OCI-LY3 (cell line): ENCODE results near the gene FBXO34.

Source experiments
- H2AFZ ChIP-seq: fragments of 200-600, 300-600 bp; shearing (Covaris generic); 2 replicates; pipeline ENCODE4 v1.6.0; 2014; ENCODE audit warnings: antibody characterized with exemption, low read depth, low read length
- H3K27ac ChIP-seq: fragments of 200-600, 300-600 bp; sonication (generic); 2 replicates; pipeline ENCODE4 v1.5.1; 2014; ENCODE audit warnings: mild to moderate bottlenecking, low read length, moderate library complexity, mixed read lengths
- H3K27me3 ChIP-seq: fragments of 200-600, 300-600 bp; sonication (generic); 2 replicates; pipeline ENCODE4 v1.6.1; 2014; ENCODE audit warnings: low read depth, low read length, mixed read lengths
- H3K36me3 ChIP-seq: fragments of 200-600, 300-600 bp; sonication (generic); replicated peaks from 2 replicates; pipeline ENCODE3; 2014; ENCODE audit warnings: low read depth, low read length, mixed read lengths
- H3K4me1 ChIP-seq: fragments of 300-600, 200-600 bp; sonication (generic); 2 replicates; pipeline ENCODE4 v1.6.1; 2014; ENCODE audit warnings: low read length, mixed read lengths
- H3K4me2 ChIP-seq: fragments of 200-600, 300-600 bp; sonication (generic); 2 replicates; pipeline ENCODE4 v1.6.1; 2014; ENCODE audit warnings: low read length, mixed read lengths
- H3K4me3 ChIP-seq: fragments of 300-600, 200-600 bp; sonication (generic); 2 replicates; pipeline ENCODE4 v1.5.1; 2014; ENCODE audit warnings: antibody characterized with exemption, mild to moderate bottlenecking, low read length, moderate library complexity
- H3K79me2 ChIP-seq: fragments of 300-600, 200-600 bp; shearing (Covaris generic); 2 replicates; pipeline ENCODE4 v1.6.1; 2014; ENCODE audit warnings: mild to moderate bottlenecking, low read length, mixed read lengths
- H3K9ac ChIP-seq: fragments of 300-600, 200-600 bp; shearing (Covaris generic); 2 replicates; pipeline ENCODE4 v1.6.0; 2014; ENCODE audit warnings: mild to moderate bottlenecking, low read length, moderate library complexity
- H3K9me3 ChIP-seq: fragments of 200-600, 300-600 bp; shearing (Covaris generic); 2 replicates; pipeline ENCODE4 v1.6.1; 2014; ENCODE audit warnings: low read length, mixed read lengths; ENCODE audit not compliant: insufficient read depth
- H4K20me1 ChIP-seq: fragments of 200-600, 300-600 bp; sonication (generic); 2 replicates; pipeline ENCODE4 v1.6.1; 2016; ENCODE audit warnings: low read length, mixed read lengths; ENCODE audit not compliant: insufficient read depth
- CTCF ChIP-seq: fragments of 200-600, 300-600 bp; sonication (generic); IDR thresholded peaks from 2 replicates; pipeline ENCODE4 v1.5.1; 2014; ENCODE audit warnings: antibody characterized with exemption, low read length, low read depth
- EZH2phosphoT487 ChIP-seq: fragments of 200-600 bp; shearing (Covaris generic); IDR thresholded peaks from 2 replicates; pipeline ENCODE4 v1.6.1; 2018; ENCODE audit warnings: antibody characterized with exemption, mixed run types, low read depth

FBXO34 gene

GRCh38 chr14:55356913-55357312, 85.7 kb downstream of the FBXO34 start:
- peaks cover 4% of the 10 kb centered on the region; the same call in 1 of the 2 replicates for H3K4me1 ChIP-seq
- H3K4me2 ChIP-seq, result no peak overlapping the region
- no peaks in the 10 kb centered on the region for H3K9me3 ChIP-seq
- TF ChIP-seq EZH2phosphoT487 (no peak), CTCF (no peak)
- no peaks in the 10 kb centered on the region for H3K79me2 ChIP-seq
- H3K36me3 ChIP-seq, result peaks cover 15% of the 10 kb centered on the region
- no peaks in the 10 kb centered on the region for H3K27me3 ChIP-seq
- H3K27ac ChIP-seq, result no peak overlapping the region
- H4K20me1 ChIP-seq, result no peaks in the 10 kb centered on the region; the same call in 1 of the 2 replicates
- H3K4me3 ChIP-seq, result no peak overlapping the region
- H2AFZ ChIP-seq, result no peak overlapping the region
- H3K9ac ChIP-seq, result no peak overlapping the region

GRCh38 chr14:55359307-55359706, 88.1 kb downstream of the FBXO34 start:
- no peak overlapping the region for H3K9ac ChIP-seq
- TF ChIP-seq CTCF (no peak), EZH2phosphoT487 (no peak)
- H3K27ac ChIP-seq, result no peak overlapping the region

GRCh38 chr14:55361190-55361589, 90.0 kb downstream of the FBXO34 start:
- no peaks in the 10 kb centered on the region; the same call in 1 of the 2 replicates for H4K20me1 ChIP-seq
- no peak overlapping the region for H3K27ac ChIP-seq
- no peaks in the 10 kb centered on the region for H3K36me3 ChIP-seq
- no peaks in the 10 kb centered on the region for H3K27me3 ChIP-seq
- H3K4me2 ChIP-seq, result no peak overlapping the region
- no peak overlapping the region for H2AFZ ChIP-seq
- no peak overlapping the region for H3K9ac ChIP-seq
- H3K4me3 ChIP-seq, result no peak overlapping the region
- no peaks in the 10 kb centered on the region for H3K9me3 ChIP-seq
- H3K4me1 ChIP-seq, result no peaks in the 10 kb centered on the region
- no peaks in the 10 kb centered on the region for H3K79me2 ChIP-seq
- no peak for TF ChIP-seq EZH2phosphoT487
- TF ChIP-seq CTCF, result no peak

More at GRCh38 chr14:55359307-55359706, 88.1 kb downstream of the FBXO34 start:
- Histone ChIP-seq H3K4me3 (no peak overlapping the region), H3K79me2 (no peaks in the 10 kb centered on the region), H2AFZ (no peak overlapping the region), H3K9me3 (no peaks in the 10 kb centered on the region), H4K20me1 (no peaks in the 10 kb centered on the region; the same call in 1 of the 2 replicates), H3K4me1 (peaks cover 2% of the 10 kb centered on the region; the same call in 1 of the 2 replicates), H3K4me2 (no peak overlapping the region), H3K36me3 (peaks cover 4% of the 10 kb centered on the region), H3K27me3 (no peaks in the 10 kb centered on the region)

- no peak overlapping the region for H3K4me2 ChIP-seq
- H2AFZ ChIP-seq, result no peak overlapping the region
- no peaks in the 10 kb centered on the region for H3K27me3 ChIP-seq
- H3K9ac ChIP-seq, result no peak overlapping the region
- H4K20me1 ChIP-seq, result no peaks in the 10 kb centered on the region; the same call in 1 of the 2 replicates
- H3K36me3 ChIP-seq, result peaks cover 14% of the 10 kb centered on the region
- no peaks in the 10 kb centered on the region for H3K9me3 ChIP-seq
- H3K4me3 ChIP-seq, result no peak overlapping the region
- no peaks in the 10 kb centered on the region for H3K4me1 ChIP-seq
- no peak overlapping the region for H3K27ac ChIP-seq
- TF ChIP-seq EZH2phosphoT487 (no peak), CTCF (no peak)
- H3K79me2 ChIP-seq, result no peaks in the 10 kb centered on the region
Measured at GRCh38 chr14:55366271-55366670, 95.0 kb downstream of the FBXO34 start.
